Measurements from ENCODE around the gene HOXD9.

Gene HOXD9

DNA sequence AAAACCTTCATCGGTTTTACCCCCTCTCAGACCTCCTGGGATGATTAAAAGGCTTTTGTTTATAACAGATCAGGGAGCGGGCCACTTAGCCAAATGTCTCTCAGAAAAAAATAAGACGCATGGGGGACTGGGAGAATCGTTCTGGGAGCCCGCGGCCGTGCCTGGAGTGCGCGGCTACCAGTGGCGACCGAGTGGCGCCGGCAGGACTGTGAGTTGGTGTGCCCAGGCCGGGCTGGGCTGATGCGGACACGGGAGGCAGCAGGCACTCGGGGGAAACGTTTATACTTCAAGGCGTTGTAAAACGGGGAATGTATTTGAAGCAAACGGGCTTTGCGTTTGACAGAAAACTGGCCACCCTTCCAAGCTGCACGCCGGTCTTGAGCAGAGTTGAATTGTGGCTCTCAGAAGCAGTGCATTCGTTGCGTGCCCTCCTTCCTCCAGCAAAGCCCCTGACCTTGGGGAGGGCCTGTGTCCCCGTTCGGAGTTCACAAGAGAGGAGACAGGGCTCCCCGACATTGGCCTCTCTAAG is 10.6 kb upstream of the HOXD9 start:
- no peak for DNase-seq

GRCh38 chr2:176112375-176113302 is 9.9 kb upstream of the HOXD9 start:
- no peak for DNase-seq

- no peak for DNase-seq
These were observed 8.2 kb upstream of the HOXD9 start for GRCh38 chr2:176114120-176114929.

DNA sequence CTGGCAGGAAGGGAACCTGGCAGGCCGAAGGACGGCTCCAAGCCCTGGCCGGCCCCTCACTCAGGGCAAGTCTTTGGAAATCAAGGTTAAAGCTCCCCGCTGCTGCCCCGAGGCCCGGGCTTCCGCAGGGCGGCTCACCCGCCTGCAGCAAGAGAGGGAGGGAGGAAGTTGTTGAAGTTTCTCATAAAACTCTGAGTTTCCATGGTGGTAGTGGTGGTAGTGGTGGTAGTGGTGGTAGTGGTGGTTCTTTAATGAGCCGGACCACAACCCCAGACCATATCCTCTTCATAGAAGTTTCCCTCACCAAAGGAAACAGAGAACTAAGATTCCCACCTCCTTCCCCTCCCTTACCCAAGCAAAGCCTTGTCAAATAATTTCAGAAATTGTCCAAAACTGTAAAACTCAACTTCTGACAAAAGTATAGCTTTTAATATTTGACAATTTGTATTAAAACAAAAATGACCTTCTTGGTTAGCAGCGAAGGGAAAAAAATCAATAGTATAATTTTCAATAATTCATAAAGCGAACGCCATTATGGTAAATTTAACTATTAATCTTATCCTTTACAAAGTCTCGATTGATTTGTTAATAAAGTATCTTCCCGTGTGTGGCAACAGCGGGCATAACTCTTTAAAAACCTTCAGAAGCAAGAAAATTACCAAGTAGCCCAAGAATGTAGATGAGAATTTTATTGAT is 7.4 kb upstream of the HOXD9 start:
- DNase-seq = no peak

GRCh38 chr2:176115883-176116813 is 6.4 kb upstream of the HOXD9 start, which contains the start of gene HOXD10:
Gene HOXD10, plus strand, starts transcription at chr2:176116778. Its CDS starts 56 bp downstream, at chr2:176116834.
- no peak for DNase-seq

- DNase-seq = no peak
These were observed 5.2 kb upstream of the HOXD9 start for GRCh38 chr2:176117162-176117822.

DNA sequence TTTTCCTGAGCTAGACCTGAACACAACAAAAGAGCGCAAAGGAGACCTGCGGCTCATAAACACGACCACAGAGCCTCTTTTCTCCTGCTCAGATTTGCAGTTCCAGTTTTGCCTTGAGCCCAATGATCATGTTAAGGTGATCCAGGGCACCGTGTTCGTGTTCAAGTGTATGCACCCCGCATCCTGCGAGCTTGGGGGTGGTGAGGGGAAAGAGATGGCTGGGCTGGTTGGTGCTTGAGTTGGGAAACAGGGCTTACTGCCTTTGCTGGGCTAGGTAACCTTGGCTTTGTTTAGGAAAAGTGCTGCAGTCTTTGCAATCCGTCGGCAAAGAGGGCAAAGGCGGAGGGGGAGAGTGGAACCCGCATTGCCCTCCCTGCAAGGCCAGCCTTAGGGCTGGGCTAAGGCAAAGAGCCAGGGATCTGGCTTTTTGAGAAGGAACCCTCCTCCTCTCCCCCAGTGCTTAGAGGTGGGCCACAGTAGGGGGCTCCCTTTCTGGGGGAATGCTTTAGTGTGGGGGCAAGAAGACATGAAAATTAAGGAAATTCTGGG is 4.6 kb upstream of the HOXD9 start:
- no peak for DNase-seq

- DNase-seq = peak; percentile 81
These were observed 3.7 kb upstream of the HOXD9 start for GRCh38 chr2:176118601-176119339.

DNA sequence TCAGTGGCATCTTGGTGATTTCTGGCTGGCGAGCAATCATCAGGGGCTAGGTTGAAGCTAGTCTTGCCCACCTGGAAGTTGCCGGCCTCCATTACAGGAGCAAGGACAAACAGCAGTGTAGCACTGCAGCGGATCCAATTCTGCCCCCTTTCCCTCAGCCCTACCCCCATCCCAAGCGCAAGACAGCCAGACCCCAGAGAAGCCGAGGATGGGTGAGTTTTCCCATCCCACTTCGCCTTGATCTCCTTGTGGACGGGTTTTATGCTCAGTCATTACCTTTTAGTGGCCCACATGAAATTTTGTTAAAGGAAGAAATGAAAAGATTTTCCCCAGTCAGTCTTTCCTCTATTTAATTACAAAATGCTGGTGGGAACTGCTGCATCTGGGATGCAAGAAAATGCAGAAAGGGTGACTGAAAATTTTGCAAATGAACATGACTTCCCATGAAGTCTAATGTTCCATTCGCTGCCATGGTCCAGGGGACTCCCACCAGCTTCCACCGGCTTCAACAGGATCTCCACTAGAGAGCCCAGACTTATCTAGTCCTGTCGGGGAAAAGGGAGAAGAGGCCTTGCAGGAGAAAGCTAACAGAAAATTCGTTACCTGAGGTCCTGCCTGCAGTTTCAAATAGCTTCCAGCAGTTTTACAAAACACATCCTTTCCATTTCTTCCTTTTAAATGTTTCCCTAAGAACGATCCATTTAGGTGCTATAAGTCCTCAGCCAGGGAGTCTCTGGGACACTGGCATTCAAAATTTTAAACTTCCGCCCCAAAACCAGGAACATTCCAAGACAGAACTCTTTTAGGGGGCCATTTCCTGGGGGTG is 1.9 kb upstream of the HOXD9 start:
- DNase-seq = no peak

- DNase-seq = no peak
These were observed 1.1 kb upstream of the HOXD9 start for GRCh38 chr2:176121190-176122051.

GRCh38 chr2:176122052-176122682 is 352 bp upstream of the HOXD9 start:
- DNase-seq = no peak

- no peak for DNase-seq
These were observed 1.0 kb downstream of the HOXD9 start for GRCh38 chr2:176123411-176124109.

DNA sequence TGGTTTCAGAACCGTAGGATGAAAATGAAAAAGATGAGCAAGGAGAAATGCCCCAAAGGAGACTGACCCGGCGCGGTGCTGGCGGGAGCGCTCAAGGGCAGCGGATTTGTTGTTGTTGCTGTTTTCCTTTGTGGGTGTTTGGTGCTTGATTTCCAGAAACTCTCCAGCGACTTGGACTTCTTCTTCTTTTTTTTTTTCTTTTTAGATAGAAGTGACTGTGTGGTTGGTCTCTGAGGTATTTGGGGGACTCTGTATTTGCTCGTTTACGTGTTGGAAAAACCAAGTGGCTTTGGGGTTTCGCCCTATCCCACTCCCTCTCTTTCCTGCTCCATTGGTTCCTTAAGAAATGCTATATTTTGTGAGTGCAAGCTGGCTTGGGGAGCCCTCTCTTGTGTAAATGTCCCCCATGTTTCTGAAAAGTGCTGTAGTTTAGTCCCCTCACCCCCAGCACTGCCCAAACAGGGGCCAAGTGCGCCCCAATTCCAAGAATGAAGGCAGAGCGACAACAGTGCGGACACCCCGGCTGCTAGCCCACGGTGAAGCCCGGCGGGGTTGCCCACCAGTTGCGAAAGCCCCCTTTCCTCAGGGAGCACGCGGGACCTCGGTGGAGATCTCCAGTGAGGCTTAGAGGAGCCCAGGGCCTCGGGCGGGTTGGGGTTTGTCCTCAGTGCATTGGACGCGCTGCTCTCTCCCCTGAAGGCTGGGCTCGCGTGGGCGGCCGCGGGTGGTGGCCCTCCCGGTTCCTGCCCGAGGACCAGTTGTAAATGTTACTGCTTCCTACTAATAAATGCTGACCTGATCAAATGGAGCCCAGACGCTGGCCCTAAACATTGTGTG is 1.8 kb downstream of the HOXD9 start:
- DNase-seq = no peak

DNA sequence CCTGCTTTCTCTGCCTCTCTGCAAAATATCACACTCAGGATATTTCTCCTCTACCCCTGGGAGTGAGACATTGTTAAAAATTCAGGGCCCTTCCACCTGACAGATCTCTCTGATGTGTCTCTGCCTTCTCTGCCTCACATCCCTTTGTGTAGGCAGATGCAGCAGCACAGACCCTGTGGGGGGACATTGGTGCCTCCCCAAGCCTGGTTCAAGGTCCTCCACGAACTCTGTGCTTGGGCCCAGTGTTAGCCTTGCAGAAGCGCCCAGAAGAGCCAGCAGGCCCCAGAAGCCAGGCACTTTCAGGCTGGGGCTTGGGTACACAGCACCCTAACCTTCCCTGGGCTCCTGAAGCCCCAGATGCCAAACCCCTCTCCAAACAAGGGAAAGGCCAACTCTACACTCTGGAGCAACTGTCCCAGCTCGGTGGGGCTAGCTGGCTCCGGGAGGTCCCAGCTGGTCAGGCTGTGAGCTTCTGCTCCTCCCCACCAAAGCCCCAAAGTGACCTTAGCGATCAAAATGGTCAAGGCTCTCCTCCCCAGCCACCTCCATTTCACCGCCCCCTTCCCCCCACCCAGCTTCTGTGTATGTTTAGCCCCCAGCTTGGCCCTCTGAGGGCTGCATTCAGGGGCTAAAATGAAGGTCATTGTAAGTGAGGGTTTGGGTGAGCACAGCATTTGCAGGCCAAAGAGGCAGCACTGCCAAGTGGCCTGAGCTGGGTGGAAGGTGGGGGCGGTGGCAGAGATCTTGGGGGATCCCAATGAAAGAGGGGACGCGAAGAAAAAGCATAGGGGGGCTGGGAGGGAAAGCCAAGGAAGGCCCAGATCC is 2.6 kb downstream of the HOXD9 start:
- no peak for DNase-seq

DNA sequence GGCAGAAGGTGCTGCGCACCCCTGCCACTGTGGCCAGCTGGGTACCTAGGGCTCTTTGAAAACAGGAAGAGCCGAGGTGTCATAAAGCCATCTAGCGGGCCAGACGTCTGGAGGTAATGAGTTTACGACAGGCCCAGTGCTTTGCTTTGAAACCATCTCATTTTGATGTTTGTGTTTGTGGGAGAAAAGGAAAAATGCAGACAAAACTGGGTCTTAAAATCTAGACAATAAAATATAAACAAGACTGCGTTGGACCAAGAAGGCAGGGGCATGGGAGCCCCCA is 3.2 kb downstream of the HOXD9 start:
- DNase-seq = no peak
